PFSK-1 (cell line): ENCODE data around the gene CALY.

Experiments used
- FOXP2 ChIP-seq: optimal IDR thresholded peaks from 2 replicates; pipeline ENCODE3; 2011; ENCODE audit warnings: borderline replicate concordance, control low read depth, inconsistent platforms; ENCODE audit not compliant: insufficient read depth; ENCODE audit errors: extremely low read length, extremely low read depth
- POLR2AphosphoS5 ChIP-seq: IDR thresholded peaks from 2 replicates; pipeline ENCODE4 v1.6.1; 2012; ENCODE audit warnings: low read depth, mild to moderate bottlenecking, control low read depth, low read length, moderate library complexity
- SIN3A ChIP-seq: IDR thresholded peaks from 2 replicates; pipeline ENCODE4 v1.6.1; 2012; ENCODE audit warnings: mild to moderate bottlenecking, low read length, moderate library complexity, borderline replicate concordance; ENCODE audit not compliant: insufficient read depth
- TAF1 ChIP-seq: IDR thresholded peaks from 2 replicates; pipeline ENCODE4 v1.6.1; 2012; ENCODE audit warnings: low read length, control low read depth, borderline replicate concordance; ENCODE audit not compliant: insufficient read depth
- TF ChIP-seq, protein P1 (sequence below), 2 experiments: IDR thresholded peaks; 2 replicates each; pipeline versions ENCODE4 v1.6.1 to v1.8.0; 2011 to 2012; ENCODE audit warnings: low read depth in 2 of 2, low read length in 2 of 2, control low read depth in 1 of 2, inconsistent platforms in 1 of 2, mild to moderate bottlenecking in 1 of 2, moderate library complexity in 1 of 2; ENCODE audit not compliant: insufficient read depth in 1 of 2

The CALY gene

DNA sequence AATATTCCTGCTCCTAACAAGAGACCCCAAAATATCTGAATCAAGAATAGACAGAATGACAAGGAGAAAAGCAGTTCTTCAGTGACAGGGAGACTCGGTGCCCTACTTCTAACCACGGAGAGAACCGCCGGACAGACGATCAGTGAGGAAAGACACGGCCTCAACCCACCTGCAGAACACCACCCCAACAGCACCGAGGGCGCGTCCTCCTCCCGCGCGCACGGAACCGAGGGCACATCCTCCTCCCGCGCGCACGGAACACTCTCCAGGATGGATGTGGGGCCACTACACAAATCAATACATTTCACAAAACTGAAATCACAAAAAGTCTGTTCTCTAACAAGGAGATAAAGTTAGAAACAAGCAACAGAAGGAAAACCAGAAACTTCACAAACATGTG lies 50.3 kb downstream of the CALY start:
- TF ChIP-seq SIN3A, result no peak

DNA sequence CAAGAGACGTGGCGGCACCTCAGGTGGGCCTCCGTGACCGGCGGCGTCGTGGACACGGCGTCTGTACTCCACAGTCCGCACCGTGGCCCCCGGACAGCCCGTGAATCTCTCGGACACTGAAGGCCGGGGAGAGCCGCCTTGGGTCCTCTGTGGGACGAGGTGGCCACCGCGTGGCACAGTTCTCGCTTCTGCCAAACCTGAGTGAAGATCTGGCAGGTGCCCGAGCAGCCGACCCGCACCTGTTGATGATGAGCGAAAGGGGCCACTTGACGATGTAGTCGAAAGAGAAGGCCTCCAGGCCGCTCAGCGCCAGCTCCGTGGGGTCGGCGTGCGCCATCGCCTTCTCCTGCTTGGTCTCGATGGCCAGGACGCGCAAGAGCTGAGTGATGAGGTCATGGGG lies 51.5 kb downstream of the CALY start:
- TF ChIP-seq, protein P1, sequence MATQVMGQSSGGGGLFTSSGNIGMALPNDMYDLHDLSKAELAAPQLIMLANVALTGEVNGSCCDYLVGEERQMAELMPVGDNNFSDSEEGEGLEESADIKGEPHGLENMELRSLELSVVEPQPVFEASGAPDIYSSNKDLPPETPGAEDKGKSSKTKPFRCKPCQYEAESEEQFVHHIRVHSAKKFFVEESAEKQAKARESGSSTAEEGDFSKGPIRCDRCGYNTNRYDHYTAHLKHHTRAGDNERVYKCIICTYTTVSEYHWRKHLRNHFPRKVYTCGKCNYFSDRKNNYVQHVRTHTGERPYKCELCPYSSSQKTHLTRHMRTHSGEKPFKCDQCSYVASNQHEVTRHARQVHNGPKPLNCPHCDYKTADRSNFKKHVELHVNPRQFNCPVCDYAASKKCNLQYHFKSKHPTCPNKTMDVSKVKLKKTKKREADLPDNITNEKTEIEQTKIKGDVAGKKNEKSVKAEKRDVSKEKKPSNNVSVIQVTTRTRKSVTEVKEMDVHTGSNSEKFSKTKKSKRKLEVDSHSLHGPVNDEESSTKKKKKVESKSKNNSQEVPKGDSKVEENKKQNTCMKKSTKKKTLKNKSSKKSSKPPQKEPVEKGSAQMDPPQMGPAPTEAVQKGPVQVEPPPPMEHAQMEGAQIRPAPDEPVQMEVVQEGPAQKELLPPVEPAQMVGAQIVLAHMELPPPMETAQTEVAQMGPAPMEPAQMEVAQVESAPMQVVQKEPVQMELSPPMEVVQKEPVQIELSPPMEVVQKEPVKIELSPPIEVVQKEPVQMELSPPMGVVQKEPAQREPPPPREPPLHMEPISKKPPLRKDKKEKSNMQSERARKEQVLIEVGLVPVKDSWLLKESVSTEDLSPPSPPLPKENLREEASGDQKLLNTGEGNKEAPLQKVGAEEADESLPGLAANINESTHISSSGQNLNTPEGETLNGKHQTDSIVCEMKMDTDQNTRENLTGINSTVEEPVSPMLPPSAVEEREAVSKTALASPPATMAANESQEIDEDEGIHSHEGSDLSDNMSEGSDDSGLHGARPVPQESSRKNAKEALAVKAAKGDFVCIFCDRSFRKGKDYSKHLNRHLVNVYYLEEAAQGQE (IDR thresholded peaks at IDR 0.05; ENCODE audit: insufficient read depth in 1 of 2, low read depth in 2 of 2, low read length in 2 of 2), result no peak
- TF ChIP-seq FOXP2 (no peak), TAF1 (no peak), POLR2AphosphoS5 (no peak), SIN3A (no peak)

DNA sequence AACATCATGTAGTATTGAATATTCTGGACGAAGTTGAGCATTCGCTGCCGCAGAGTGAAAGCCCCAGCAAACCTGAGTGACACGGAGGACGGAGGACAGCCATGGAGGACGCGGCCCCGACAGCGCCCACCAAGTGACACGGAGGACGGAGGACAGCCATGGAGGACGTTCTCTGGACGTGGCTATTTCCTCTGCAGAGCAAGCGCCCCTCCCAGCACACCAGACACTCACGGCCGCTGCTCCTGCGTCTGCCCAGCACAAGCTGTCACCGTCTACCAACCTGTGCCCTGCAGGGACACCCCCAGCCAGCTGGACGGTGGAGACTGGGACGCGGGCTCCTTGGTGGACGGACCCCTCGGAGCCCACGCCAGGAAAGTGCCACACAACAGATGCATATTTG lies 52.8 kb downstream of the CALY start:
- TF ChIP-seq TAF1, result no peak
- TF ChIP-seq, protein P1 (IDR thresholded peaks at IDR 0.05; ENCODE audit: insufficient read depth in 1 of 2, low read depth in 2 of 2, low read length in 2 of 2), result no peak
- no peak for TF ChIP-seq SIN3A
- TF ChIP-seq FOXP2, result no peak
- no peak for TF ChIP-seq POLR2AphosphoS5

DNA sequence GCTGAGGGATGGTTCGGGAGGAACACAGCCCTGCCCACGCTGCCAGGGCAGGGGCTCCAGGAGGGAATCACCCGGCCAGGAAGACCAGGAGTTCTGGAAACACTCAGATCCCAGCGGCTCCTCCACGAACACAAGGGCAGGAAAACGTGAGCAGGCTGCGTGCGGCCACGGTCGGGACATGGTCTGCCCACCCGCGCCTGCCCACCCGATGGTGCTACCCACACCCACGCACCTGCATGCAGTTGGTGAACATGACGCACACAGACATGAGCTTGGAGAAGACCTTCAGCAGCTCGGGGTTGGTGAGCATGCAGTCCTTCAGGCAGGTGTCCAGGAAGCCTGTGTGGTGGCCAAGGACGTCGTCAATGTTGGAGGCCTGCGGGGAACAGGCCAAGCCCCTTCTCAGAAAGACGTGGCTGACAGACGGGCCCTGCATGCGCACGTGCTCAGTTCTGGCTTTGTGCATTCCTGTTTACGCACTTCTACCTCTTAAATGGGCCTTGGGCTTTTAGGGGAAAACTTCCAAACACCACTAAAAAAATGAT lies 53.8 kb downstream of the CALY start:
- TF ChIP-seq FOXP2 (no peak), TAF1 (no peak), SIN3A (no peak), POLR2AphosphoS5 (no peak)
- TF ChIP-seq, protein P1 (IDR thresholded peaks at IDR 0.05; ENCODE audit: insufficient read depth in 1 of 2, low read depth in 2 of 2, low read length in 2 of 2), result no peak

DNA sequence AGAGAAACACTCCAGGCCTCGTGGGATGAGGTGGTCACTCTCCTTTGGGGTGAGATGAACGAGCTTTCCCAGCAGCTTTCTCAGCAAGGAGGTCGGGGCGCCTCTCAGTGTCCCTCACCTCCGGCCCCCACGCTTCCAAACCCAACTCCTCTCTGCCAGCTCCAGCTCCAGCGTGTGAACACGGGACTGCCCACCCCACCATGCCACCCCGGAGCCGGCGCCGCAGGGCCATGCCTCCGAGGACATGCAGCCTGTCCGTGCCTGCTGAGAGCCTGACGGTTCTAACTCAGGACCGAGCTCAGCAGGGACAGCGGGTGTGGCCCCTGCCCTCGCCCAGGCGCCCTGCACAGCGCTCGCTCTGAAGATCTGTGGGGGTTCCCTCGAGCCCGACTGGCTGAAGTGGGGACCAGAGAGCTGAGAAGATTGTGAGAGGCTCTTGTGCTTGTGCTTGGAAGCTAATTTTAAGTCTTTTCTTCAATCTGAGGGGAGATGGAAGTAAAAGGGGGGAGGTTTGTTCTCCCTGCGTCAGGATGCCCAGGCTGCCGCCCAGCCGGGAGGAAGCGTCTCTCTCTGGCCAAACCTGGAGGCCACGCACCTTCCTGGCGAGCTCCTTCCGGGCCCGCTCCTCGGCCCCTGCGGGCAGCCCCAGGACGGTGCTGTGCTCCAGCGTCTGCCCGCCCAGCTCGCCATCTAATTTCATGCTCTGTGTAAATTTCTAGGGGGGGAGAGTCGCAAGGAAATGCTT lies 54.9 kb downstream of the CALY start:
- TF ChIP-seq TAF1 (no peak), POLR2AphosphoS5 (no peak), FOXP2 (no peak), SIN3A (no peak)
- TF ChIP-seq, protein P1 (IDR thresholded peaks at IDR 0.05; ENCODE audit: insufficient read depth in 1 of 2, low read depth in 2 of 2, low read length in 2 of 2), result no peak
